ENCODE data around the gene DNM3.
A peak's percentile ranks its signal among the peaks of the same experiment; 100 is the strongest.
"Not testable (repeated sequence)": the region's sequence is repeated elsewhere in the genome, so short reads cannot be mapped to it uniquely, and the experiment has no call there.

Gene DNM3

DNA sequence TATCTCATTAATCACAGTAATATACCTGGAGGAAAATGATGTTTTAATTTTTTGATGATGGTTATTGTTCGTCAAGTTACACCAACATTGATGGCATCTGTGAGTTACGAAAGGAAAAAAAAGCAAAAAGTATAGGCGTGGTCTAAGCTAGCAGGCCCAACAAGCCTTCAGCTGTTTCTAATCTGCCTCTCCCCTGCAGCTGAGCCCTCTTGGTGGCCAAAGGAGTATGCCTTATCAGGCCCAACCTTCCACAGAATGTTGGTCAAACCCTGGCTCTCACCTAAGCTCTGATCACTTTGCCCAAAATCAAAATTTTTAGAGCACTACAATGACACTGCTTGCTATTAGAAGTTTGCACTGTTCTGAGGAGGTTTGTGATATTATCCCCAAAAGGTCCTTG, 584.0 kb downstream of the DNM3 start:
- no peak for DNase-seq (ENCODE audit: low spot score)

DNA sequence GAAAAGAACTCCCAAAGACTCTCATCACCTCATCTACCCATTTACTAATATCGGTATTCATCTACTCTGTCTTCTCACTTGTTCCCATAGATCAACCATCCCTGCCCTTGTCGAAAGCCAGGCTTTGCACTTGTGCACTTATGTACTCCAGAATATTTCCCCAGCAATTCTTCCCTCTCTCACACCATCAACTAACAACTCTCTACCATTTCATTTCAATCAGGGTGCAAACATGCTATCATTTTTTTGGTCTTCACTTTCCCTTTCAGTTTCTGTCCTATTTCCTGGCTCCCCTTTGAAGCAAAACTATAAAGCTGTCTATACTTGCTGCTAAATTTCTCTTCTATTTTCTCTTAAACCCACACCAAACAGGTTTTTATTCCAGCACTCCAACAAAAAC, 585.9 kb downstream of the DNM3 start:
- no peak for DNase-seq (ENCODE audit: low spot score)

DNA sequence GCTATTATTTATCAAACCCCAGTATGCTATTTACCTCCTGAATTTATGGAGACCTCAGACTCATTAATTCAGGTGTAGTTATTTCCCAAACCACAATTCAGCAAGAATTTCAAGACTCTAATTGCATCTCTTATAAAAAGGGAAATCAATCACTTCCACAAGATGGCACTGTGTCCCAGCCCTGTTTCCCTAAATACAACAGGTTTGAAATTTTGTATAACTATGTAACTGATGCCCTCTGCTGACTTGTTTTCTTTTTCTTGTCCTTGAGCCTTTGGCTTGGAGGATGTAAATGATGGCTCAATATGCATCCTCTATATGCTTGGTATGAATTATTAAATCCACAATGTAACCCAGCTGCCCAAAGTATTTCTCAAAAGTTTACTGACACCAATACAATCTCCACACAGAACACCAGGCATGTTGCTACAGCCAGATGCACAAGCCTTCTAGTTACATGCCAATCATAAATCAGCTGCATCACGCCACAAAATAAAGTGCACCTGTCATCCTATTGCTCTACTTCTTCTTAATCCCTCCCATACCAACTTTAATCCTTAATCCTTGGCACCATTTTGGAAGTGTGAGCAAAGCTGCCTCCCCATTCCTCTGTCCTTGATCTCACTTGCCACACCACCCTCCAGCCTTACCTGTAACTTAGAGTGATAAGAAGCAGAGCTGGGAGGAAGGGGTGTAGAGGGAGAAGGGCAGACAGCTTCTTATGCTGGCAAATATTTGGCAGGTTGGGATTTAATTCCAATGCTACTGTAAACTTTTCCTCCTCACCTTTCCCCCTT, 588.2 kb downstream of the DNM3 start:
- DNase-seq (ENCODE audit: low spot score): peak; percentile 61

GRCh38 chr1:172430128-172430454, 588.8 kb downstream of the DNM3 start:
- no peak for DNase-seq (ENCODE audit: low spot score)

- DNase-seq (ENCODE audit: low spot score): no peak
Measured at GRCh38 chr1:172431204-172431603, 589.9 kb downstream of the DNM3 start.

DNA sequence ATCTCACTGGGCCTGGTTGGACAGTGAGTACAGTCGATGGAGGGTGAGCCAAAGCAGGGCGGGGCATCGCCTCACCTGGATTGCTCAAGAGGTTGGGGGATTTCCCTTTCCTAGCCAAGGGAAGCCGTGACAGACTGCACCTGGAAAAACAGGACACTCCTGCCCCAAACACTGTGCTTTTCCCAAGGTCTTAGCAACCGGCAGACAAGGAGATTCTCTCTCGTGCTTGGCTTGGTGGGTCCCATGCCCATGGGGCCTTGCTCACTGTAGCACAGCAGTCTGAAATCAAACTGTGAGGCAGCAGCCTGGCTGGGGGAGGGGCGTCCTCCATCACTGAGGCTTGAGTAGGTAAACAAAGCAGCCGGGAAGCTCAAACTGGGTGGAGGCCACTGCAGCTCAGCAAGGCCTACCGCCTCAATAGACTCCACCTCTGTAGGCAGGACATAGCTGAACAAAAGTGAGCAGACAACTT, 590.5 kb downstream of the DNM3 start:
- DNase-seq (ENCODE audit: low spot score): no peak

DNA sequence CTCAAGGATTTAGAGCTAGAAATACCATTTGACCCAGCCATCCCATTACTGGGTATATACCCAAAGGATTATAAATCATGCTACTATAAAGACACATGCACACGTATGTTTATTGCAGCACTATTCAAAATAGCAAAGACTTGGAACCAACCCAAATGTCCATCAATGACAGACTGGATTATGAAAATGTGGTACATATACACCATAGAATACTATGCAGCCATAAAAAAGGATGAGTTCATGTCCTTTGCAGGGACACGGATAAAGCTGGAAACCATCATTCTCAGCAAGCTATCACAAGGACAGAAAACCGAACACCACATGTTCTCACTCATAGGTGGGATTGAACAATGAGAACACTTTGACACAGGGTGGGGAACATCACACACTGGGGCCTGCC, 595.9 kb downstream of the DNM3 start:
- not testable (repeated sequence) for DNase-seq (ENCODE audit: low spot score)

DNA sequence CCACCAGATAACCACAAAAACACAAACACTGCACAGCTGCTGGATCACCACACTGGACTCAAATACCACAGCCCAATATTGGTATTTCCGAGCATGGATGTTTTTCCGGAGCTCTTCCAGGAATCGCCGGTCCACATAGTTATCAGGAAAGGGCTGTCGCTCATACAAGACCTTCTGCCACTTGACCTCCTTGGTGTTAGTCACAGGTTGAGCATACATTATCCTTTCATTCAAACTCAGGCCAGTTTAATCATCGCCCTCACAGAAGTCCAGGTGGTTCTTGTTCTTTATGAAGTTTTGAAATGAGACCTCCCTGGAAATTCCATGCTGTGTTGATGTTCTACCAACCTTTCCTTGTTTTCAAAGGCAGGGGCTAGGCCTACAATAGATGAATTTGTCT, 601.1 kb downstream of the DNM3 start:
- no peak for DNase-seq (ENCODE audit: low spot score)

- DNase-seq (ENCODE audit: low spot score): no peak
Measured at GRCh38 chr1:172442843-172443565, 601.7 kb downstream of the DNM3 start.

- DNase-seq (ENCODE audit: low spot score): peak; percentile 96
Measured at GRCh38 chr1:172443666-172444453, 602.6 kb downstream of the DNM3 start, which contains the start of gene PIGC. PIGC (minus strand) TSS chr1:172444069; CDS start chr1:172442622, 1,447 bp downstream.

DNA sequence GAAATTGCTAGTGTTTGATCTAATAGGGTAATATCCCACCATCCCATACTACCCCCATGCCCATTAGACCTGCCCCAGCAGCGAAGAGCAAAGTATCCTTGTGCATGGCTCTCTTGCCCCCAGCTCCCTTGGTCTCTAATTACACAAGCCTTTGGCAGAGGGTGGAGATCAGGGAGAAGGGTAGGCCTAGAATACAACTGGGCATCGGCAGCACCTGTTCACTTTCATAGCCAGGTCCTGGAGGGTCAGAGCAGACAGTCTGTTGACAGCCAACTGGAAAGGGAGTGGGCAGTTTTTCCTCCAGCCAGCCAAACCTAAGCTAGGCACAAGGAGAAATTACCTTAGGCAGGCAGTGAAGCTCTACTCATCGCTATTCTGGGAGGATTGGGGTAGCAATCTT, 605.2 kb downstream of the DNM3 start:
- DNase-seq (ENCODE audit: low spot score): no peak

- no peak for DNase-seq (ENCODE audit: low spot score)
Measured at GRCh38 chr1:172447641-172448040, 606.3 kb downstream of the DNM3 start.

DNA sequence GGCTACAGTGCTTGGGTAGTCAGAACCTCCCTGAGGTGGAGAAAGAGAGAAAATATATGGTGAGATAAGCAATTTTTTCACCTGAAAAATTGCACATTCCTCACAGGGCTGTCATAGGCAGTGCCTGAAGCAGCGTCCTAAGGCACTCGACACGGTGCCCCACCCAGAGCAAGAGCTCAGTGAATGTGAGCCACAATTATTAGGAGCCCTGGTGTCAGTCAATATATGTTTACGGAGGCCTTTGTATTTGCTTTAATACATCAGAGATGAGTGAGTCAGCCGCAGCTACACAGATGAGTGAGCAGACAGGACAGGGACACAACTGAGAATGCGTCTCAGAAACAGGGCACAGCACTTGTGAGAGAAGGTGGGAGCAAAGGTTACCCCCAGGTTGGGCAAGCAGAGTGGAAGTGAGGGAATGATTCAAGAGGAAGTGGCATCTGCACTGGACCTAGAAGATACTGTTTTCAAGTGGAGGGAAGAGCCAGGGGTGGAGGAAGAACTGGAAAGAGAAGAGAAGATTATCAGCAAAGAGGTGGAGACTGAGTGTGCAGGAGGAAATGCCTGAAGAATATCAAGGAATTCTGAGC, 607.8 kb downstream of the DNM3 start:
- DNase-seq (ENCODE audit: low spot score): no peak

- peak; percentile 70 for DNase-seq (ENCODE audit: low spot score)
Measured at GRCh38 chr1:172449585-172450523, 608.6 kb downstream of the DNM3 start.

DNA sequence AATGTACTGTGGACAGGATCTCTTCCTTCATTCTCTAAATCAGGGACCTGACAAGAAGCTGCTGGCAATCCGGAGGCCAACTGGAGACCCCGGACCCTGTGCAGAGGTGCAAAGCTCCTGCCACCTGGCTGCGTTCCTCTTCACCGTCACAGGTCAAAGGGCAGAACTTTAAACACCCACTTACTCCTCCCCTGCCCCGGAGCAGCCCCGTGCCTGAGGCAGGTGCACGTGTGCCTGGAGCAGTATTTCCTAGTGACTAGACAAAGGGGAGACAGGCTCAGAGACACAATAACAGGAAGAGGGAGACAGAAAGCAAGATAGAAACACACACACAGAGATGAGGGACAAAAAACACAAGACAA, 609.2 kb downstream of the DNM3 start:
- no peak for DNase-seq (ENCODE audit: low spot score)

DNA sequence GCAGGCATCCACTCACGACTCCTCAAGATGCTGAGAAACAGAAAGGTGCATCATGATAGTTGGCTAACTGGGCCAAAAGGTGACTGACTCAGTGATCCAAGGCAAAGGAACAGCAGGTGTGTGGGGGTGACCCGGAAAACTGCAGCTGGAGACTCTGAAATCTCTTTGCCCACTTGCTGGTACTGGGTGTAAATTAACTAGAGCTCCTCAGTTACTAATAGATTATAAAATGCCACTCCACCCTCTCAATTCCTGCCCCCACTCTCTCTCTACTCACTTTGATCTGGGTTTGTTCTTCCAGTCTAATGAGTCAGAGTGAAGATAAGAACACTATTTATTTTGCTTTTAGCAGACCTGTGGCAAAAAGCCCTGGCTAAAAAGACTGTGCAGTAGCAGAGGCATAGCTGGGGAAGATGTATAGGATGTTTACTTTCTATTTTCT, 609.7 kb downstream of the DNM3 start:
- DNase-seq (ENCODE audit: low spot score): no peak

GRCh38 chr1:172452536-172453152, 611.3 kb downstream of the DNM3 start:
- no peak for DNase-seq (ENCODE audit: low spot score)

DNA sequence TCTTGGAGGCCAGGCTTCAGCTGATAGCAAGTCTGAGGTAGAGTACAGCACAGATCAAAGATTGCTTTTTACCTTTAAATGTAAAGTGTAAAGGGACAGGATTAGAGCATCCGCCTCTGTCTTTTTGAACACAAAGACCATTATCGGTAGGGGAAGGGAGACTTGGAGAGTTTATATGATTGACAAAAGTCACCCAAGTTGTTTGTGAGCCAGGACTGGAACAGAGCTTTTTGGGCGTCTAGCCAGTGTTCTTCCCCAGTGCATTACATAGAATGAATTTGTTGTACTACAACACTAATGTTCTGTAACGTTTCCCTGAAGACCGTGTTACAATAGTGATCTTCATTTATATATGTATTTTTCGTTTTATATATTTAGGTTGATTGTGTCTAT, 611.9 kb downstream of the DNM3 start:
- DNase-seq (ENCODE audit: low spot score): no peak

GRCh38 chr1:172453607-172454006, 612.3 kb downstream of the DNM3 start:
- DNase-seq (ENCODE audit: low spot score): no peak

- DNase-seq (ENCODE audit: low spot score): no peak
Measured at GRCh38 chr1:172455451-172455850, 614.2 kb downstream of the DNM3 start.

DNA sequence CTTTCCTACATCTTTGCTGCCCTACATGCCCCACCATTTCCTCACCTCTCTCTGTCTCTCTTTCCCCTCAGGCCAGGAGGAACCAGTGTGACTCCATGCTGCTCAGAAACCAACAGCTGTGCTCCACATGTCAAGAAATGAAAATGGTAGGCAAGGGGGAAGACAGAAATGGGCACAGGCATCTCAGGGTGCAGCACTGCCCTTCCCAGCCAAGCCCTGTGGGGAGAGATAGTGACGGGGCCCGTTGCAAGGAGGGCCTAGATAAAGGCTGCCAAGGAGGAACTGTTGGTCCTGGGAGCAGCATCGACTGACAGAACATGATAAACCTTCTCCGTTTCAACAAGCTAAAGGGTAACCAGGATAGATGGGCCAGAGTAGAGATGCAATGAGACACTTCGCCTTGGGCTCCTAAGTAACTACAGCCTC, 615.1 kb downstream of the DNM3 start:
- no peak for DNase-seq (ENCODE audit: low spot score)

All from iPS-NIHi11 (cell line).